ENCODE data around the gene ECE1. TPM values are rescaled to one million over a fixed set of nuclear protein-coding genes. Genes with fewer than 3 reads are reported as not detected.

Gene ECE1
- total and polyA plus RNA-seq, 9 of the 15 experiments (the other 6 are each of a cell fraction or from before 2014, with no cell fraction given), result 0.56 to 34.8 (median 11.0) TPM

DNA sequence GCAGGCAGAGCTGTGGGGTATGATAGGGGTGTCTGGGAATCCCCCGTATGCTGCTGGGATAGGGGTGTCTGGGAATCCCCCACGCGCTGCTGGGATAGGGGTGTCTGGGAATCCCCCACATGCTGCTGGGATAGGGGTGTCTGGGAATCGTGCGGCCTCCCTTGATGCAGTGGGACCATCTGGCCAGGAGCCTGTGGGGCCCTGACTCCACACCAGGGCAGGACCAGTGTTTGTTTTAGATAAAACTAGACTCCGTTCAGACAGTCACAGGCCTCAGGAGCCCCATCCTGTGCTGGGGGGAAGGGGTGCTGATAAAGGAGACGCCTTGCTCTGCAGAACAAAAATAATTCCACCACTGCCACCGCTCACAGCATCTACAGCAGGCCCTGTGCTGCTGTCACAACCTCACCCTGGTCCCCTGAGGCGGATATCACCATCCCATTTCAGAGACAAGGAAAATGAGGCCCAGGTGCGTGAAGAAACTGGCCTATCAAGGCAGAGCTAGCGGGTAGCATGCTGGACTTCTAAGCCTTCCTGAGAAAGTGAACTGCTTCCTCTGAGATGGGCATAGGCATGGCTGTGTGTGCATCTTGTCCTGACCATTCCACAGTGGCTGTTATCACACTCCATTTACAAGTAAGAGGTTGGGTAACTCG lies 24.0 kb downstream of the ECE1 start (continued):
- TF ChIP-seq REST (IDR thresholded peaks at IDR 0.05; ENCODE audit: borderline replicate concordance) (no peak), REST (CRISPR knock-in tag; IDR thresholded peaks at IDR 0.05; ENCODE audit: low read depth) (0 out of 2 replicates have a peak, but pooled peaks have one; percentile 22), TCF3 (CRISPR knock-in tag; IDR thresholded peaks at IDR 0.05) (peak; percentile 86), SIN3A (IDR thresholded peaks at IDR 0.05; ENCODE audit: borderline replicate concordance in 2 of 2, control insufficient read depth in 1 of 2, low read depth in 2 of 2, low read length in 2 of 2) (no peak), USF1 (CRISPR knock-in tag; IDR thresholded peaks at IDR 0.05) (no peak), ZZZ3 (IDR thresholded peaks at IDR 0.05) (no peak), BACH1 (tag; IDR thresholded peaks at IDR 0.05) (no peak), ARID2 (IDR thresholded peaks at IDR 0.05) (no peak), SIRT6 (IDR thresholded peaks at IDR 0.05; ENCODE audit: low read depth, low read length) (no peak), PREB (CRISPR knock-in tag; IDR thresholded peaks at IDR 0.05) (no peak), MBD2 (IDR thresholded peaks at IDR 0.05; ENCODE audit: borderline replicate concordance, low read depth) (0 out of 2 replicates have a peak, but pooled peaks have one; percentile 1), SETDB1 (IDR thresholded peaks at IDR 0.05; ENCODE audit: low read length) (no peak), GATAD2A (IDR thresholded peaks at IDR 0.05) (no peak)
- TF ChIP-seq, protein P1, sequence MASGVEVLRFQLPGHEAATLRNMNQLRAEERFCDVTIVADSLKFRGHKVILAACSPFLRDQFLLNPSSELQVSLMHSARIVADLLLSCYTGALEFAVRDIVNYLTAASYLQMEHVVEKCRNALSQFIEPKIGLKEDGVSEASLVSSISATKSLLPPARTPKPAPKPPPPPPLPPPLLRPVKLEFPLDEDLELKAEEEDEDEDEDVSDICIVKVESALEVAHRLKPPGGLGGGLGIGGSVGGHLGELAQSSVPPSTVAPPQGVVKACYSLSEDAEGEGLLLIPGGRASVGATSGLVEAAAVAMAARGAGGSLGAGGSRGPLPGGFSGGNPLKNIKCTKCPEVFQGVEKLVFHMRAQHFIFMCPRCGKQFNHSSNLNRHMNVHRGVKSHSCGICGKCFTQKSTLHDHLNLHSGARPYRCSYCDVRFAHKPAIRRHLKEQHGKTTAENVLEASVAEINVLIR (CRISPR knock-in tag; IDR thresholded peaks at IDR 0.05), result no peak
- TF ChIP-seq, protein P2, sequence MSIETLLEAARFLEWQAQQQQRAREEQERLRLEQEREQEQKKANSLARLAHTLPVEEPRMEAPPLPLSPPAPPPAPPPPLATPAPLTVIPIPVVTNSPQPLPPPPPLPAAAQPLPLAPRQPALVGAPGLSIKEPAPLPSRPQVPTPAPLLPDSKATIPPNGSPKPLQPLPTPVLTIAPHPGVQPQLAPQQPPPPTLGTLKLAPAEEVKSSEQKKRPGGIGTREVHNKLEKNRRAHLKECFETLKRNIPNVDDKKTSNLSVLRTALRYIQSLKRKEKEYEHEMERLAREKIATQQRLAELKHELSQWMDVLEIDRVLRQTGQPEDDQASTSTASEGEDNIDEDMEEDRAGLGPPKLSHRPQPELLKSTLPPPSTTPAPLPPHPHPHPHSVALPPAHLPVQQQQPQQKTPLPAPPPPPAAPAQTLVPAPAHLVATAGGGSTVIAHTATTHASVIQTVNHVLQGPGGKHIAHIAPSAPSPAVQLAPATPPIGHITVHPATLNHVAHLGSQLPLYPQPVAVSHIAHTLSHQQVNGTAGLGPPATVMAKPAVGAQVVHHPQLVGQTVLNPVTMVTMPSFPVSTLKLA (conservative IDR thresholded peaks at IDR 0.05), result peak in 1 of 2 experiments; percentile 33; a peak in 1 of 4 replicates
